Trophoblast cell (in vitro differentiated cells and primary cell): ENCODE measurements around the gene CPNE6.
A peak's percentile ranks its signal among the peaks of the same experiment; 100 is the strongest.
"Not testable (repeated sequence)": the region's sequence is repeated elsewhere in the genome, so short reads cannot be mapped to it uniquely, and the experiment has no call there.

Experiments used
- DNase-seq, 2 donors: peaks; one replicate each; pipeline ENCODE4 v3.0.0-alpha.2; 2016
- H2AFZ ChIP-seq: 2 replicates; pipeline ENCODE4 v1.6.1; 2013; ENCODE audit warnings: low read length, moderate library complexity, mild to moderate bottlenecking; ENCODE audit not compliant: insufficient read depth, poor library complexity
- H2AK5ac ChIP-seq: 2 replicates; pipeline ENCODE4 v1.6.1; 2013; ENCODE audit warnings: mild to moderate bottlenecking, low read length
- H2BK120ac ChIP-seq: 2 replicates; pipeline ENCODE4 v1.6.1; 2013; ENCODE audit warnings: low read length, mild to moderate bottlenecking, moderate library complexity; ENCODE audit not compliant: insufficient read depth, poor library complexity
- H2BK12ac ChIP-seq: 2 replicates; pipeline ENCODE4 v1.6.1; 2013; ENCODE audit warnings: mild to moderate bottlenecking, low read length, moderate library complexity
- H2BK5ac ChIP-seq: 2 replicates; pipeline ENCODE4 v1.6.1; 2013; ENCODE audit warnings: low read length, low read depth, moderate library complexity, mild to moderate bottlenecking; ENCODE audit not compliant: poor library complexity
- H3K14ac ChIP-seq: 2 replicates; pipeline ENCODE4 v1.6.1; 2013; ENCODE audit warnings: mild to moderate bottlenecking, low read length
- H3K18ac ChIP-seq: 2 replicates; pipeline ENCODE4 v1.6.1; 2013; ENCODE audit warnings: mild to moderate bottlenecking, low read length
- H3K23ac ChIP-seq: 2 replicates; pipeline ENCODE4 v1.6.1; 2013; ENCODE audit warnings: low read length
- H3K27ac ChIP-seq: 2 replicates; pipeline ENCODE4 v1.5.1; 2013; ENCODE audit warnings: low read depth, mild to moderate bottlenecking, inconsistent platforms, low read length, moderate library complexity
- H3K27me3 ChIP-seq: 2 replicates; pipeline ENCODE4 v1.6.1; 2013; ENCODE audit warnings: inconsistent platforms, mild to moderate bottlenecking, low read length, moderate library complexity; ENCODE audit not compliant: insufficient read depth
- H3K36me3 ChIP-seq, 2 experiments: 1 replicate in 1 of 2; 2 replicates in 1 of 2; pipeline ENCODE4 v1.6.1; 2013; ENCODE audit warnings: low read length in 2 of 2, mild to moderate bottlenecking in 2 of 2, moderate library complexity in 1 of 2; ENCODE audit not compliant: insufficient read depth in 2 of 2, control insufficient read depth in 1 of 2
- H3K4ac ChIP-seq: 2 replicates; pipeline ENCODE4 v1.6.1; 2013; ENCODE audit warnings: low read depth, mild to moderate bottlenecking, low read length, moderate library complexity
- H3K4me1 ChIP-seq, 2 experiments: 1 replicate in 1 of 2; 2 replicates in 1 of 2; pipeline ENCODE4 v1.6.1; 2013; ENCODE audit warnings: low read length in 2 of 2, mild to moderate bottlenecking in 2 of 2, moderate library complexity in 1 of 2; ENCODE audit not compliant: insufficient read depth in 2 of 2, control insufficient read depth in 1 of 2
- H3K4me2 ChIP-seq: 2 replicates; pipeline ENCODE4 v1.6.1; 2013; ENCODE audit warnings: inconsistent platforms, mild to moderate bottlenecking, low read length, moderate library complexity
- H3K4me3 ChIP-seq: 2 replicates; pipeline ENCODE4 v1.5.1; 2013; ENCODE audit warnings: mild to moderate bottlenecking, low read depth, low read length, inconsistent platforms
- H3K79me1 ChIP-seq: one replicate; pipeline ENCODE4 v1.6.1; 2013; ENCODE audit warnings: low read length
- H3K79me2 ChIP-seq: 2 replicates; pipeline ENCODE4 v1.6.1; 2013; ENCODE audit warnings: low read length, mild to moderate bottlenecking; ENCODE audit not compliant: control insufficient read depth, insufficient read depth, poor library complexity
- H3K9ac ChIP-seq: 2 replicates; pipeline ENCODE4 v1.6.1; 2013; ENCODE audit warnings: mild to moderate bottlenecking, low read length
- H3K9me3 ChIP-seq: 2 replicates; pipeline ENCODE4 v1.6.1; 2013; ENCODE audit warnings: low read depth, mild to moderate bottlenecking, control low read depth, inconsistent platforms, low read length; ENCODE audit not compliant: insufficient read depth
- H4K12ac ChIP-seq: 2 replicates; pipeline ENCODE4 v1.6.1; 2013; ENCODE audit warnings: low read depth, mild to moderate bottlenecking, low read length, moderate library complexity
- H4K8ac ChIP-seq: 2 replicates; pipeline ENCODE4 v1.6.1; 2013; ENCODE audit warnings: low read depth, mild to moderate bottlenecking, low read length, moderate library complexity
- H4K91ac ChIP-seq: one replicate; pipeline ENCODE4 v1.6.1; 2013; ENCODE audit warnings: low read depth, mild to moderate bottlenecking, low read length, moderate library complexity
- WGBS: extraction: QIAGEN DNeasy Blood & Tissue Kit; methylation state at CpG from one replicate; pipeline ENCODE4 v1.1.7; 2013; ENCODE audit warnings: missing lambda C conversion rate; ENCODE audit not compliant: insufficient read length, insufficient coverage; ENCODE audit errors: extremely low coverage; 5-methylcytosine and 5-hydroxymethylcytosine counted together

The CPNE6 gene

GRCh38 chr14:24049002-24049401 is 22.4 kb upstream of the CPNE6 start:
- H3K14ac ChIP-seq, H2AK5ac ChIP-seq, H2BK12ac ChIP-seq, H3K4me2 ChIP-seq, H4K91ac ChIP-seq, H3K4me1 ChIP-seq, H3K9ac ChIP-seq, H3K4ac ChIP-seq, H3K79me1 ChIP-seq, H2AFZ ChIP-seq, H3K18ac ChIP-seq, H4K8ac ChIP-seq, H3K23ac ChIP-seq, H2BK5ac ChIP-seq, H3K27ac ChIP-seq, H3K9me3 ChIP-seq, H4K12ac ChIP-seq, H3K27me3 ChIP-seq, H3K36me3 ChIP-seq, H2BK120ac ChIP-seq, H3K4me3 ChIP-seq, H3K79me2 ChIP-seq, DNase-seq: not testable (repeated sequence)
- WGBS: no CpG with 5 or more reads among the region's 2 CpGs

GRCh38 chr14:24050753-24051152 is 20.6 kb upstream of the CPNE6 start:
- not testable (repeated sequence) for DNase-seq, H2AK5ac ChIP-seq, H3K4ac ChIP-seq, H3K9ac ChIP-seq, H3K79me2 ChIP-seq, H3K4me1 ChIP-seq, H3K9me3 ChIP-seq, H4K12ac ChIP-seq, H3K27ac ChIP-seq, H3K4me3 ChIP-seq, H4K91ac ChIP-seq, H2AFZ ChIP-seq, H2BK5ac ChIP-seq, H3K27me3 ChIP-seq, H2BK12ac ChIP-seq, H3K36me3 ChIP-seq, H3K79me1 ChIP-seq, H4K8ac ChIP-seq, H2BK120ac ChIP-seq, H3K14ac ChIP-seq, H3K4me2 ChIP-seq, H3K23ac ChIP-seq, H3K18ac ChIP-seq
- WGBS: no CpG with 5 or more reads among the region's 8 CpGs

DNA sequence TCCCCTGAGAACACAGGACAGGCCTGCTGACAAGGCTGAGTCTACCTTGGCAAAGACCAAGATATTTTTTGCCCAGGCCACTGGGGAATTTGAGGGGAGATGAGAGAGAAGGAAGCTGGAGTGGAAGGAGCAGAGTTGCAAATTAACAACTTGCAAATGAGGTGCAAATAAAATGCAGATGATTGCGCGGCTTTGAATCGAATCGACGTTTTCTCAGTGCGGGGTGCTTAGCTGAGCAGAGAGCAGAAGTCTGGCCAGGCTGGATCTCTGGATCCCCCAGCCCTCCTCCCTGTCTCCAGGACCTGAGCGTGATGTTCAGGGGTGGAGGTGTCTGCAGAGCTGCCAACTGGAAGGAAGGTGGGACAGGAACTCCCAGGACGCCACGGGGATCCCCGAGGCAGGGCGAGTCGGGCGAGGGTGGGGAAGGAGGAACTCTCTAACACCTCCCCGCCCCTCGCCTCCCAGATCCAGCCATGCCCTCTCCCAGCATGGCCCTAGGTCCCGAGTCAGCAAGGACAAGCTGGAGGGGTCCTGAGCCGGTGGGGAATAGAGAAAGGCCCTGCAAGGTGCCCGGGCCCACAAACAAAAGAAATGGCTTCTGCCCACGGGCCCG is 20.1 kb upstream of the CPNE6 start:
- peak overlapping the region; percentile 64 for H3K9ac ChIP-seq
- peak overlapping the region; percentile 69 for H3K4me3 ChIP-seq
- H3K4ac ChIP-seq: no peak overlapping the region
- peak overlapping the region; percentile 22 for H4K91ac ChIP-seq
- H3K27ac ChIP-seq: no peak overlapping the region
- peak overlapping the region; percentile 54 for H3K14ac ChIP-seq
- peak overlapping the region; percentile 83 for H4K8ac ChIP-seq
- H3K23ac ChIP-seq: no peak overlapping the region
- no peak overlapping the region for H2BK5ac ChIP-seq
- H4K12ac ChIP-seq: peak overlapping the region; percentile 84
- peak overlapping the region; percentile 56 for H2AFZ ChIP-seq
- H3K79me2 ChIP-seq: peaks cover 3% of the 10 kb centered on the region
- peaks cover 2% of the 10 kb centered on the region for H3K9me3 ChIP-seq
- no CpG with 5 or more reads among the region's 20 CpGs for WGBS
- H3K18ac ChIP-seq: no peak overlapping the region
- no peaks in the 10 kb centered on the region for H3K27me3 ChIP-seq
- H3K79me1 ChIP-seq: peaks cover 5% of the 10 kb centered on the region
- no peaks in the 10 kb centered on the region for H3K36me3 ChIP-seq
- no peak overlapping the region for H2AK5ac ChIP-seq
- no peak for DNase-seq
- peaks cover 9 to 10% of the 10 kb centered on the region in 2 experiments for H3K4me1 ChIP-seq
- H2BK120ac ChIP-seq: peak overlapping the region; percentile 50
- H2BK12ac ChIP-seq: no peak overlapping the region
- peak overlapping the region; percentile 96 for H3K4me2 ChIP-seq

GRCh38 chr14:24051789-24052655 is 19.3 kb upstream of the CPNE6 start, which contains the start of gene CARMIL3:
CARMIL3 (plus strand) TSS chr14:24052009; CDS start chr14:24052154, 145 bp downstream.
- H3K9me3 ChIP-seq: peaks cover 2% of the 10 kb centered on the region
- H3K9ac ChIP-seq: peak within 1 kb of the TSS; percentile 64
- peak within 1 kb of the TSS; percentile 54 for H3K14ac ChIP-seq
- peak within 1 kb of the TSS; percentile 56 for H2AFZ ChIP-seq
- peaks cover 5% of the 10 kb centered on the region for H3K79me1 ChIP-seq
- peak within 1 kb of the TSS; percentile 50 for H2BK120ac ChIP-seq
- H3K18ac ChIP-seq: no peak within 1 kb of the TSS
- H3K27me3 ChIP-seq: no peaks in the 10 kb centered on the region
- no peaks in the 10 kb centered on the region for H3K36me3 ChIP-seq
- H3K23ac ChIP-seq: no peak within 1 kb of the TSS
- DNase-seq: peak; percentile 25 to 58
- H3K4me3 ChIP-seq: peak within 1 kb of the TSS; percentile 69
- H2AK5ac ChIP-seq: no peak within 1 kb of the TSS
- H4K8ac ChIP-seq: peak within 1 kb of the TSS; percentile 83
- no peak within 1 kb of the TSS for H3K4ac ChIP-seq
- no peak within 1 kb of the TSS for H2BK5ac ChIP-seq
- peak within 1 kb of the TSS; percentile 96 for H3K4me2 ChIP-seq
- peaks cover 3% of the 10 kb centered on the region for H3K79me2 ChIP-seq
- H3K27ac ChIP-seq: no peak within 1 kb of the TSS
- peak within 1 kb of the TSS; percentile 22 for H4K91ac ChIP-seq
- H4K12ac ChIP-seq: peak within 1 kb of the TSS; percentile 84
- peaks cover 9 to 10% of the 10 kb centered on the region in 2 experiments for H3K4me1 ChIP-seq
- no peak within 1 kb of the TSS for H2BK12ac ChIP-seq
- no CpG with 5 or more reads among the region's 92 CpGs for WGBS
